MCF 10A (cell line): ENCODE data around the gene PTPRN. TPM values are rescaled to one million over a fixed set of nuclear protein-coding genes. Genes with fewer than 3 reads are reported as not detected.
"Not testable (repeated sequence)": the region's sequence is repeated elsewhere in the genome, so short reads cannot be mapped to it uniquely, and the experiment has no call there.

ENCODE experiments used
- BruUV-seq: library from RNA; stranded (reverse); fragments of 400-500 nt; replicated peaks from 2 replicates; lab custom pipeline; 2021; lab: Mats Ljungman, UMichigan
- CTCF ChIA-PET: fragments of 300-600 bp; sonication (Branson Sonifier 250); formaldehyde crosslinking; extraction: SDS; loops from one replicate; lab custom pipeline; 2021; ENCODE audit warnings: antibody characterized with exemption, inconsistent platforms; lab: Yijun Ruan, JAX
- POLR2A ChIA-PET: fragments of 300-600, 350-650 bp; sonication (Branson Sonifier 250); formaldehyde crosslinking; extraction: SDS; loops from one replicate; lab custom pipeline; 2020; ENCODE audit warnings: antibody characterized with exemption, inconsistent platforms; lab: Yijun Ruan, JAX
- DNase-seq: peaks from one replicate; pipeline ENCODE4 v3.0.0-alpha.2; 2018; ENCODE audit not compliant: unreplicated experiment
- H3K27ac Mint-ChIP-seq: one replicate; pipeline ENCODE4 v1.8.0; 2022; ENCODE audit warnings: mild to moderate bottlenecking, low read depth, mixed read lengths; ENCODE audit not compliant: unreplicated experiment
- H3K27me3 Mint-ChIP-seq: one replicate; pipeline ENCODE4 v1.8.0; 2022; ENCODE audit warnings: mixed read lengths; ENCODE audit not compliant: insufficient read depth, unreplicated experiment
- H3K36me3 Mint-ChIP-seq: one replicate; pipeline ENCODE4 v1.8.0; 2022; ENCODE audit warnings: mild to moderate bottlenecking, moderate library complexity, mixed read lengths; ENCODE audit not compliant: insufficient read depth, unreplicated experiment
- H3K4me1 Mint-ChIP-seq: one replicate; pipeline ENCODE4 v1.8.0; 2022; ENCODE audit warnings: mixed read lengths; ENCODE audit not compliant: insufficient read depth, unreplicated experiment
- H3K4me3 Mint-ChIP-seq: one replicate; pipeline ENCODE4 v1.8.0; 2022; ENCODE audit warnings: mild to moderate bottlenecking, moderate library complexity, mixed read lengths; ENCODE audit not compliant: unreplicated experiment
- H3K9me3 Mint-ChIP-seq: one replicate; pipeline ENCODE4 v1.8.0; 2022; ENCODE audit warnings: mixed read lengths; ENCODE audit not compliant: unreplicated experiment
- intact Hi-C: fragments of 100-400 bp; cut with micrococcal nuclease; formaldehyde crosslinking; loops from 2 replicates; pipeline ENCODE4 v1.14.1; 2022
- total RNA-seq: library from RNA; stranded (reverse); gene quantifications from 2 replicates; pipeline ENCODE4 v1.2.3, GENCODE V29; 2022
- TF ChIP-seq, protein P1 (sequence below): fragments of 200-600 bp; IDR thresholded peaks from one replicate; pipeline ENCODE4 v1.8.0; 2022; ENCODE audit warnings: antibody characterized with exemption, mild to moderate bottlenecking; ENCODE audit not compliant: unreplicated experiment

The PTPRN gene
- total RNA-seq, 1 experiment from 2014 or later = not detected

GRCh38 chr2:219266886-219267285 lies 42.3 kb downstream of the PTPRN start:
- DNase-seq = no peak
- POLR2A ChIA-PET = interaction anchor here (0.5 to 1.2 kb wide), 3 partner anchors 13 to 259 kb away, joined by 3 to 9 read pairs (median 3); partner anchors contain the start of genes ANKZF1, ATG9A and TUBA4A
- Mint-ChIP-seq H3K36me3 (no peaks in the 10 kb centered on the region), H3K27ac (no peak overlapping the region), H3K4me3 (no peak overlapping the region), H3K9me3 (no peaks in the 10 kb centered on the region), H3K4me1 (peaks cover 7% of the 10 kb centered on the region), H3K27me3 (no peaks in the 10 kb centered on the region)
- BruUV-seq = no TSS peak
- intact Hi-C loops = no loop called here
- CTCF ChIA-PET = interaction anchor here (3.7 kb wide), 1 partner anchor 10 kb away, joined by 24 read pairs; no protein-coding TSS in a partner anchor
- TF ChIP-seq, protein P1, sequence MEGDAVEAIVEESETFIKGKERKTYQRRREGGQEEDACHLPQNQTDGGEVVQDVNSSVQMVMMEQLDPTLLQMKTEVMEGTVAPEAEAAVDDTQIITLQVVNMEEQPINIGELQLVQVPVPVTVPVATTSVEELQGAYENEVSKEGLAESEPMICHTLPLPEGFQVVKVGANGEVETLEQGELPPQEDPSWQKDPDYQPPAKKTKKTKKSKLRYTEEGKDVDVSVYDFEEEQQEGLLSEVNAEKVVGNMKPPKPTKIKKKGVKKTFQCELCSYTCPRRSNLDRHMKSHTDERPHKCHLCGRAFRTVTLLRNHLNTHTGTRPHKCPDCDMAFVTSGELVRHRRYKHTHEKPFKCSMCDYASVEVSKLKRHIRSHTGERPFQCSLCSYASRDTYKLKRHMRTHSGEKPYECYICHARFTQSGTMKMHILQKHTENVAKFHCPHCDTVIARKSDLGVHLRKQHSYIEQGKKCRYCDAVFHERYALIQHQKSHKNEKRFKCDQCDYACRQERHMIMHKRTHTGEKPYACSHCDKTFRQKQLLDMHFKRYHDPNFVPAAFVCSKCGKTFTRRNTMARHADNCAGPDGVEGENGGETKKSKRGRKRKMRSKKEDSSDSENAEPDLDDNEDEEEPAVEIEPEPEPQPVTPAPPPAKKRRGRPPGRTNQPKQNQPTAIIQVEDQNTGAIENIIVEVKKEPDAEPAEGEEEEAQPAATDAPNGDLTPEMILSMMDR = no peak

DNA sequence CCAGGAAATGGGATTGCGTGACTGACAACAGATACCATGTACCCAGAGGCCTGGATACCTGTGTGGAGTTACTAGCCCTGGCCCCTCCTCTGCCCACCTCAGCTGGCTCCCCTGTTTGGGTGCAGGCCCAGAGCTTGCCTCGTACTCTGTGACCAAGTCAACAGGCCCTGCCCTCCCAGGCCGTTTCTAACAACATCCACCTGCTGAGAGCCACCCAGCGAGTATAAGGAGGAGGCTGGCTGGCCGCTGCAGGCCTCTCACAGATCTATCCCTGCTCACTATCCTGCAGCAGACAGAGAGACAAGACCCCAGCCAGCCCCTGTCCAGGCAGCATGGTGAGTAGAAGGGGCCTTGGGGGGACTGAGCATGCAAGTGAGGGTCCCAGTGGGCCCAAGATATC lies 43.0 kb downstream of the PTPRN start:
- Mint-ChIP-seq H3K27me3 (no peaks in the 10 kb centered on the region), H3K4me1 (peaks cover 7% of the 10 kb centered on the region), H3K36me3 (no peaks in the 10 kb centered on the region), H3K4me3 (no peak overlapping the region), H3K27ac (no peak overlapping the region), H3K9me3 (no peaks in the 10 kb centered on the region)
- intact Hi-C loops = no loop called here
- POLR2A ChIA-PET = interaction anchor here (0.5 to 0.7 kb wide), 4 partner anchors 12 to 258 kb away, joined by 3 to 5 read pairs (median 3); partner anchors contain the start of genes ANKZF1, ATG9A, GLB1L and STK16
- TF ChIP-seq, protein P1 = no peak
- BruUV-seq = no TSS peak
- CTCF ChIA-PET = interaction anchor here (0.6 to 3.7 kb wide), 4 partner anchors 11 to 390 kb away, joined by 3 to 24 read pairs (median 6); no protein-coding TSS in a partner anchor
- no peak for DNase-seq

DNA sequence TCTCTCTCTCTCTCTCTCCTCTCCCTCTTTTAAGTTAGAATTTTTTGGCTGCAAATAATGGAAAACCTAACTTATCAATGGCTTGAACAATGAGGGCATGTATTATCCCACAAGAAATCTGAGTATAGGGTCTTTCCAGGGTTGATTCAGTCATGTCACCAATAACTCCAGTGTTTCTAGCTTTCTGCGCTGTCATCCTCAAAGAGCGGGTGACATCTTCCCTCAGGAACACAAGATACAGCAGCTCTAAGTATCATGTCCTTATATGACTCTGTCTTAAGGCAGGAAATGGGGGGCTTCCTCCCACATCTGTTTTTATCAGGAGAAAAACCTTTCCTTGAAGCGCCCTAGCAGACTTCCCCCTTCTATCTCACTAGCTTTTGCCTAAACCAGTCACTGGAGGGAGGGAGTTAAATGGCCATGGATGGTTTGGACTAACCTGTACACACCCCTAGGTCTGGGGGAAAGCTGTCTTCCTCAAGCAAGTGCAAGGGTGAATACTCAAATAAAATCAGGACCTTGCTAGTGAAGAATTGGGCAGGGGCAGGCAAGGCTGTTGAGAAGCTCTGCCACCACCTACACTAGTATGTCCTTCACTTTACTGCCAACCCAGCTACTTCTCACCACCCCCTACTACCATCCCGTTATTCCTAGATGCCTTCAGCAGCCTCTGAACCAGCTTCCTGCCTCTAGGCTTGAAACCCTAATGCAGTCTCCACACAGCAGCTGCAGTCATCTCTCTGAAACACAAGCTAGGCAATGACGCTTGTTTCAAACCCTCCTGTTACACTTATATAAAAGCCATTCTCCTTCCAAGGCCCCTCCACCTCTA lies 48.0 kb downstream of the PTPRN start:
- no peak for DNase-seq
- no peaks in the 10 kb centered on the region for H3K27me3 Mint-ChIP-seq
- ChIA-PET CTCF (interaction anchor here (0.9 to 2.3 kb wide), 6 partner anchors 9 to 38 kb away, joined by 3 to 15 read pairs (median 4); no protein-coding TSS in a partner anchor), POLR2A (interaction anchor here (0.7 to 2.0 kb wide), 3 partner anchors 17 to 84 kb away, joined by 3 to 5 read pairs (median 4); partner anchors contain the start of genes ANKZF1 and ATG9A)
- H3K9me3 Mint-ChIP-seq = no peaks in the 10 kb centered on the region
- BruUV-seq = no TSS peak
- no peaks in the 10 kb centered on the region for H3K4me1 Mint-ChIP-seq
- no peaks in the 10 kb centered on the region for H3K36me3 Mint-ChIP-seq
- H3K27ac Mint-ChIP-seq = no peak overlapping the region
- TF ChIP-seq, protein P1 = no peak
- H3K4me3 Mint-ChIP-seq = no peak overlapping the region
- intact Hi-C loops = no loop called here

DNA sequence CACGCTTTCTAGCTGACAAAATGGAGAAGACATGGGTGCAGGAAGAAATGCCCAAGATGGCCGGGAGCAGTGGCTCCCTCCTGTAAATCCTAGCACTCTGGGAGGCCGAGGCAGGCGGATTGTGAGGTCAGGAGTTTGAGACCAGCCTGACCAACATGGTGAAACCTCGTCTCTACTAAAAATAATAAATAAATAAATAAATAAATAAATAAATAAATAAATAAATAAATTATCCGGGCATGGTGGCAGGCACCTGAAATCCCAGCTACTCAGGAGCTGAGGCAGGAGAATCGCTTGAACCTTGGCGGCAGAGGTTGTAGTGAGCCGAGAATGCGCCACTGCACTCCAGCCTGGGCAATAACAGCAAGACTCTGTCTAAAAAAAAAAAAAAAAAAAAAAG lies 50.3 kb downstream of the PTPRN start:
- H3K4me3 Mint-ChIP-seq, H3K36me3 Mint-ChIP-seq, H3K27me3 Mint-ChIP-seq, intact Hi-C loops, DNase-seq, H3K9me3 Mint-ChIP-seq, BruUV-seq, H3K27ac Mint-ChIP-seq, H3K4me1 Mint-ChIP-seq: not testable (repeated sequence)
- ChIA-PET POLR2A (interaction anchor here (0.7 to 11.7 kb wide), 2 partner anchors 18 to 53 kb away, joined by 3 to 263 read pairs; partner anchors contain the start of gene DNAJB2), CTCF (interaction anchor here (0.7 to 2.3 kb wide), 4 partner anchors 13 to 40 kb away, joined by 3 to 12 read pairs (median 6); partner anchors contain the start of gene STK16)
